Stimulated activated CD4-positive, alpha-beta T cell treated with anti-CD3 and anti-CD28 coated beads, Interleukin-12 subunit alpha, Interleukin-12 subunit beta, amount 100 ng/mL, for 24 hours (primary cell): ENCODE data around the gene BDNF.
"Not testable (repeated sequence)": the region's sequence is repeated elsewhere in the genome, so short reads cannot be mapped to it uniquely, and the experiment has no call there.

ENCODE experiments used
- DNase-seq, 2 experiments: peaks; one replicate each; pipeline ENCODE4 v3.0.0-alpha.2; 2020; ENCODE audit warnings: low read depth in 2 of 2

The BDNF gene

DNA sequence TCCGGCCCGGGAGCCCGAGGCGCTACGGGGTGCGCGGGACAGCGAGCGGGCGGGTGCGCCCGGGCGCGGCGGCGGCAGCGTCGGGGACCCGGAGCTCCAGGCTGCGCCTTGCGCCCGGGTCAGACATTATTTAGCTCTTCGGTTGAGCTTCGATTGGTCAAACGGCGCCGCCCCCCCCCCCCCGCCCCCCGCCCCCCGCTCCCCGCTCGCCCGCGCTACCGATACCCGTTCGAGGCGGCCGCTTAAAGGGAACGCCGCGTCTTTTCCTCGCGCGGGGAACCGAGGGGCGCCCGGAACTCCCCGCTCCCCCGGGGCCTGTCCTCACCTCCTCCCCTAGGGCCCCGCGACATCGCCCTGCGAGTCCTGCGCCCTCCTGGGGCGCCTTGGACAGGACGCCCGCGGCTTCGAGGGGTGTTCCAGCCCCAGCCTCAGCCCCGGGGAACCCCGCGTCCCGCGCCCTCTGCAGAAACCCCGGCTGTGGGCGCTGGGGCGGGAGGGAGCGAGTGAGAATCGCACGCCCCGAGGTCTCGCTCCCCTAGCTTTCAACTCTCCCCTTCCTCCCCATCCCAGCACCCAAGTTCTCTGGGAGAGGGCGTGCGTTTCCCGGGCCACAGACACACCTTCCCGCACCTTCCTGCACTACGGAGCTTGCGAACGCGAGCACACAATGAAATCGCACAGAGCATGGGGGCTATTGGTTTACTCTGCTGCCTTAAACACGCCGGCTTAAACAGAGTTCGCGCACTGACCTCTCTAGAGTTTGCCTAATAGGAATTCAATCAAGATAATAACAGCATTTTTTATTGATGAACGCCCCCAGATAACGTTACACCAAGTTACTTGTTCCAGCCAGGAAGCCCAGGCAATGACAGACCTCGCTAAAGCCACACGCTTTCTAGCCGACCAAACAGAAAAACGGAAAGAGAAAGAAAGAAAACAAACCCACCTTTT is at the start of gene BDNF:
BDNF (minus strand) TSS at position 105 of the 951 bp plus-strand sequence. CDS start 41,891 bp downstream, outside the sequence.
- DNase-seq = no peak

DNA sequence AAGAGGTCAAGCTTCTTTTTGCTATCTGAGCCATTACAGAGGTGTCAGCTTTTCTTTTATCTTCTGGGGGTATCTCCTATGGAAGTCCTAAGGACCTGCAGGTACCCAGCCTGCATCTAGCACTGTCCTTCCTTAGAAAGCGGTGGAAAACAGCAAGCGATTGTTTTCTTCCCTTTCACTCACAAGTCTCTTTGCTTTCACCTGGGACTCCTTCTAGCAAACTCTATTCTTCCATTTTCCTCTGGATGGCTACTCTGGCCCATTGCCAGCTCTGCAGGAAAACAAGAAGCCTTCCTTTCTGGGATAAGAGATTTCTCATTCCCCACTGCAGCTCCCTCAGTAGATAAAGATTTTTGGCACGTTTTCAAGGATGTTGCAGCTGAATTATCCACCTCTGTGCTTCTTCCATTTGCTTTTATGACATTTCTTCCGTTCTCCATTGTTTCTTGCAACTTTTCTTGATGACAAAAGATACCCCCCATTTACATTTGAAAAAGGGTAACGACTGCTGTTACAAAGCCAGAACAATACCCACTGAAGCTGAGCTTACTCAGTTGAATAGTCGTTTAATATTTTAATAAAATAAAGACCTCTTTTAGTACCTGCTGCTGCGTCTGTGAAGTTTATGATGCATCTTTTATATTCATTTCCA is 40.2 kb upstream of the BDNF start:
- DNase-seq = no peak

DNA sequence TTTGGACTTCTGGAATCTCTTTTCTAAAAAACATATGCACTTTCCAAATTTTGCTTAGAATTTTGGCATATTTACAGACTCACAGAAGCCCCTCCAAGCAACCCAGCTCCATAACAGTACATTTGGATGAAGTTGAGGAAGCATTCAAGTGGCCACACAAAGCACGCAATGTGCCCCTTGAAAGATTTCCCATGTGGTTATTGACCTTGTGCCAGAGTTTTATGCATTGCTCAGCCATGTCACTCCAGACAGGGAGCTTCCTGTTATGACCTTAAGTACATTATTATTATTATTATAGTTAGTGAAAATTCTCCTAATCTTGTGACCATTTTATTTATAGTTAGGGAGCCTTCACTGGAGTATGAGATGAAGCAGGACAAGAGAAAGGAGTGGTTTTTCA is 35.0 kb upstream of the BDNF start:
- no peak for DNase-seq

DNA sequence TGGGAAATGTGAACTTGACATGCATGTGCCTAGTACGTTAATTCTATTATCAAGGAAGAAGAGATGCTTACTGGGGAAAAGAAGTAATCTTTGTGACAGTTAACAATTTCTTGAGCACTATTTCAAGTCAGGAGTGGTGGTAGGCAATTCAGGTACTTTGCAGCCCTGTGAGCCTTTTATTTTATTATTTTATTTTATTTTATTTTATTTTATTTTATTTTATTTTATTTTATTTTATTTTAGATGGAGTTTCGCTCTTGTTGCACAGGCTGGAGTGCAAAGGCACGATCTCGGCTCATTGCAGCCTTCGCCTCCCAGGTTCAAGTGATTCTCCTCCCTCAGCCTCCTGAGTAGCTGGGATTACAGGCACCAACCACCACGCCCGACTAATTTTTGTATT is 31.5 kb upstream of the BDNF start:
- DNase-seq = not testable (repeated sequence)

DNA sequence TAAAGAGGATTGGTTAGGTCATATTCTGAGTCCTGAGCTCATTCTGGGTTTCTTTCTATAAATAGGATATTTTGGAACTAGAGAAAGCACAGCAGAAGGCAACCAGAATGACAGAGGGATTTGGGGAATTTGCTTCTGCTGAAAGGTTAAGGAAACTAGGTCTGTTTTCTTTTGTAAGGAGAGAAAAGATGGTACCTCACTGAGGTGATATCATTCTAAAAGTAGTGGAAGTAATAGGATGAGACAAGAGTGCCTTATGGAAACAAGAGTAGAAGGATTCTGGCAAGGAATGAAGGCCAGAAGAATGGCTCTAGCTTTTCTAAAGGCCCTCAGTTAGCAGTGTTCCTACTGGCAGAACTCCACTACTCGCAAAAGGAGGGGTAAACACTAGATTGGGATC is 26.7 kb upstream of the BDNF start:
- DNase-seq = no peak

DNA sequence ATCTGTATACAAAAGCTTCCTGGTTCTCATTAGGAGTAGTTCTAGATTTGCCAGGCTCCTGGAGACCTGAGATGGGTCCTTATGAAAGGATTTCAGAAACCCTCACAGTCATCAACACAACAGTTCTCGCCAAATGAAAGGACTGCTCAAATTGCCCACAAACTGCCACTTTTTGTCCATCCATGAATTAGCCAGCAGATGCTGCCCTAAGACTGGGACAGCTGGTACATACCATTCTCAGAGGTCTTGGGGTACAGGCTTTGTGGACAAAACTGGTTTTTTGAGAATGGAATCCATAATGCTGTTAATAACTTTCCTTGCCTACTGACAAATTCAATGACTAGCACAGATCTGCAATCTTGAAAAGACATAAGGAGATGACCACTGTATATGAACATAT is 23.4 kb upstream of the BDNF start:
- no peak for DNase-seq

DNA sequence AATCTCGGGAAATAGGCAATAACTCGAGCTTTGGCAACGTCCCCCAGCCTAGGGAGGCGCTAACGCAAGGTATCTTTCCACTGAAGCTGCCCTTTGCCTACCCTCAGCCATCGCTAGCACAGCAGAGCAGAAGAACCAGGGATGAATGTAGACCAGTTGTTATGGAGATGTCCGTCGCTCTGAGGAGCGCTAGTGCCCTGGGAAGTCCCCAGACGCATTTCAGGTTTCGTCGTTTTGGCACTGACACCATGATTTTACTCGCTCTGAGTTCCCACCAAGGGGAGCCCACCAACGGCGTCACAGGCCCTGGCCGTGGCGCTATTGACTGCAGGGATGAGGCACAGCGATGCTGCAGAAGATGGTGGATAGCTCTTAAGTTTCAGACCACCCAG is 22.7 kb upstream of the BDNF start:
- no peak for DNase-seq

DNA sequence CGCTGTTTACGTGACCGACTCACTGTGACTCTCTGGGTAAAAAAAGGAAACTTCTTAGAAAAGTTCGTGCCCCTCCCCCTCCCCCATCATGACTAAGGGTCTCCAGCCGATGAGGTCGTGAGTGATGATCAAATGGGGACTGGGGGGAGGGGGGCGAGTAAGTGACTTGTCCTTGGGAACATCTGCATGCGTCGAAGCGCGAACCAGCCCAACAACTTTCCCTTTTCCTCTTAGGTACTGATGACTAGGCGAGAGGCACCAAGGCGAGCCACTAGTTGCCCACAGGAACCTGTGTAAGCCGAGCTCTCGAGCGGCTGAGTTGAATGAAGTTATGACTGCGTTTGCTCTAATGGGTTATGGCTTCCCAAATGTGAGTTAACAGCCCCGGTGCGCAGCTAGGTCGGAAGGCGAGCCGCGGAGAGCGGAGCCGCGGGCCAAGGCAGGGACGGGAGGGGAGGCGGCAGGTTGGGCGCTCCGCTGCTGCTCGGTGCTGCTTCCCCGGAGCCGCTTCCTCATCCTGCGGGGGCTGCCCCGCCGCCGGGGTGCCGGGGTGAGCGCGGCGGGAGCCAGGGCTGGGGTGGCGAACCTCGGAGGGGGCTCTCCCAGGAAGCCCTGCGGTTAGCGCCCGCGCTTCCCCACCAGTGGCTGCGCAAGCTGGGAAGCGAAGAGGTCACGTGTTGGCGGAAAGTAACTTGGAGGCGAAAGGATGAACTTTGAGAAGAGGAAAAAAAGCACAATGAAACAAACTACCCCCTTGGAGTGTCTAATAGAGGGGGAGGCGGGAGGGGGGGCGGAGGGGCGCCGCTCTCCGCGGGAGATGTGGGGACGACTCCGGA is 22.1 kb upstream of the BDNF start:
- DNase-seq = no peak

DNA sequence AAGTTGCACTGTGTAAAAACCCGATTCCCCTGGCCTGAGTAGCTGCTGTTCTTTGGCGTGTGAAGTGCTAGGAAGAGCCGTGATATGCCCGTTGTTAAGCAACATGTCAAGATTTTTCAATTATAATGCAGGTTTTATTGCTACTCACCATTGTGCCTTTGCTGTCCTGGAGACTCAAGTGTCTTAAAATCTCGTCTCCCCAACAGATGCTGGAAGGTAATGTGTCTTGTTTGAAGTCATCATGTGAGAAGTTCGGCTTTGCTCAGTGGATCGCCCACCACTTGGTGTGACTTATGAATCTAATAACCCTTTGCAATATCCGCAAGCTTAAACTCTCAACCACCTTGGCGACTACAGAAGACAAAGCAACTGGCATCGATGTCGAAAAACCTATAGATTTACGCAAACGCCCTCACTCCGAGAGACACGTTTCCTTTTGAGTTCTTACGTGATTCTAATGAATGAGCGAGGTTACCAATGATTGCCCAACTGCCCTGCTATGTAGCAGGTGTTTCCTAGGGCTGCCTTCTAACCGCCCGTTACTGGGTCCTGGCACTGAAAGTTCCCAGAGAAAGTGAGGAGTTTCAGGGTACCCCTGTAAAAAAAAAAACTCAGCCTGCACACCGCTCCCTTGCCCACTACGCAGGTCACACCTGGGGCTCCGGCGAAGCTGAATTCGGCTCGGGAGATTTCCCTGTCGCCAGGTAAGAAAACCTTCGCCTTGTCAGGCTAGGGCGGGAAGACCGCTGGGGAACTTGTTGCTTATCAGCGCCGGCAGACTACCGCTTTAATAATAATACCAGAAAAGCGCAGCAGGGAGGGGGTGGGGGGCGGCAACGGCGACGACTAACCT is 21.2 kb upstream of the BDNF start:
- DNase-seq = no peak

DNA sequence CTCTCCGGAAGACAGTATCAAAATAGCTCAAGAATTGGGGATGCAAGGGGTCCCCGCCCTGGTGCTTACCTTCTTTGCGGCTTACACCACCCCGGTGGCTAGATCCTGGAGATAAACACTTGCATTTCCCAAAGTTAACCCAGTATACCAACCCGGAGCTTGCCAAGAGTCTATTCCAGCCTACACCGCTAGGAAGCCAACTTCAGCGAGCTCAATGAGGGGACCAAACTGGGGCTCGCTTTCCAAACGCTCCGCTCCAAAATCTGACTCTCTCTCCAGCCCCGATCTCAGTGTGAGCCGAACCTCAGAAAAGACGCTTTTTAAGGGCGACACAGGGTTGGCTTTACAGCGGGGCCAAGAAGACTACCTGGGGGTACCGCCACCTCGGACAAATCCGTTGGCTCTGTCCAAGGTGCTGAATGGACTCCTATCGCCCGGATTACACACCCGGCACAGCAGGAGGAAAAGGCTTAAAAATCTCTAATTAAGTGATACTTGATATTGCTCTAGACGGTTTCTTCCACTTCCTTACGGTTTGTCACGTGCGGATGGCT is 20.1 kb upstream of the BDNF start:
- DNase-seq = no peak

DNA sequence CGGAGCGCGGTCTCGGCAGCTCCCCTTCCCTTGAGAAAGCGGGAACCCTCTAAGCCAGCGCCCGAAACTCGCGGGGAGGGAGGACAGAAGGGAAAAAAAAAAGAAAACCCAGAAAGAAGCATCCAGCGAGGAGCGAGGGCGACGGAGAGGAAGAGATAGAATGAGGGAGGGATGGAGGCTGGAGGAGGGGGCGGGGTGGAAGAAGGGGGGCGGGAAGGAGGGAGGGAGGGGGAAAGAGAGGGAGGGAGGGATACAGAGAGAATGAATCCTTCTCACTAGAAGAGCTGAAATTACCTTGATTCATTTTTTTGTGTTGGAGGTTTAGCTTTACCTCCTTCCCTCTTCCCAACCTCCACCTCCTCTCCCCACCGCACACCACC is 19.3 kb upstream of the BDNF start:
- DNase-seq = no peak

DNA sequence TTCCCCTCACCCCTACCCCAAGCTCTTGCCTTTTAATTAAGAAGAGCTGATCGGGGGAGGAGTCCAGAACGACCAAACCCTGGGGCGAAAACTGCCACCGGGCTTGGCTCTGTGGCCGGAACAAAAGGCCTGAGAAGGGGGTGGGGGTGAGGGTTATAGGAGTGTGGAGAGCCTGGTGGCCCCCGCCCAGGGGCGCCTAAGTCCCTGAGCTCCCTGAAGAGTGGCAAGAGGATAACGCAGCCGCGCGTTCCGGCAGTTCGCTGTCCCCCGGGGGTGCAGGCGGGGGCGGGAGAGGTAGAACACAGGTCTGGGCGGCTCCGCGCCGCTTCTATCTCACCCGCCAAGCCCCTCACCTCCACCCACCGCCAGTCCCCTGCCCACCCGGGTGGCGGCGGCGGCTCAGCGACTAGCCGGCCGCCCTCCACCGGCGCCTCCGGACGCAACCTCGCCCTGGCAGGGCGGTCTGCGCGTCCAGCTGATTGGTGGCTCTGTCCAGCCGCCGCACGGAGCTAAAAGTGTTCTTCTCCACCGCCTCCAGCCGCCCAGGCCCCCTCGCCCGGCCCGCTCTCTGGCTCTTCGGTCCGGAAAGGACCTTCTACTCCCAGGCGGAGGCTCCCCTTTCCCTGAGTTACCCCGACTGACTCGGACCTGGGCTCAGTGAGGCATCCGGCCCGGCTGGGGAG is 18.7 kb upstream of the BDNF start:
- no peak for DNase-seq

DNA sequence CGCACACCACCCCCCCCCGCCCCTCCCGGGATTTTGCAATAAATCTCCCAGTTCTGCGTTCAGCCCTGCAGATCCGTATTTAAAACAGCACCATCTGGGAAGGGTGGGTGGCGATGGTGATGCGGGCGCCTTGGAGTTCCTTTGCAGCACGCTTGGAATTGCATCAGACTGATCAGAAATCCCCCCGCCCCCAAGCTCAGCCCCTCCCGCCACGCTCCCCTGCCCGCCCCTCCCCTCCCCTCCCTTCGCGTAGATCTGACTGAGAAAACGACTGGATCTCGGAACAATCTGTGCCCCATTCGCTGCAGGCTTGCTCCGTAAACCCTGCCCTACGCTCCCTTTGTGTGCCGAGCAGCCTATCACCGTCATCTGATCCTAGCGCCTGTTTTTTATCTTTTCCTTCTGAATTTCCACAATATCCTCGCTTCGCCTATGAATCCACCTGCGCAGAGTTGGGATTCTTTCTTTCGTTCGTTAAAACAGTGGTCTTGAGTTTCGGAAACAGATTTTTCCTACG is 18.1 kb upstream of the BDNF start:
- DNase-seq = no peak

DNA sequence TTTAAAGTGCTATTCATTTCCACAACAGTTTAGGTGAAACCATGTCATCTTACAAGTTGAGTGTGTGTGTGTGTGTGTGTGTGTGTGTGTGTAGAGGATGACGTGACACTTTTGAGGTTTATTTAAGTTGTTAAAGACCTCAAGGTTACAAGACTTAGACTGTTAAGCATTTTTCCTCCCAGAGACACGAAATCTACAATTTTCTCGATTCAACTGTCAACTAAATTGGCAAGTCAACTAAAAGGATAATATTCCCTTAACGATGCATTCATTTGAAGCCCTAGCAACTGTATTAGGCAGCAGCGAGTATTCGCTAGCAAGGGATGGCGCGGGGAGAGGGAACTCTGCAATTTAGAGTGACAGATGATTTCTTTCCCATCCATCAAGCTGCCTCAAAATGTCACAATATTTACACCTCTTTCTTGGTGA is 17.6 kb upstream of the BDNF start:
- DNase-seq = no peak

DNA sequence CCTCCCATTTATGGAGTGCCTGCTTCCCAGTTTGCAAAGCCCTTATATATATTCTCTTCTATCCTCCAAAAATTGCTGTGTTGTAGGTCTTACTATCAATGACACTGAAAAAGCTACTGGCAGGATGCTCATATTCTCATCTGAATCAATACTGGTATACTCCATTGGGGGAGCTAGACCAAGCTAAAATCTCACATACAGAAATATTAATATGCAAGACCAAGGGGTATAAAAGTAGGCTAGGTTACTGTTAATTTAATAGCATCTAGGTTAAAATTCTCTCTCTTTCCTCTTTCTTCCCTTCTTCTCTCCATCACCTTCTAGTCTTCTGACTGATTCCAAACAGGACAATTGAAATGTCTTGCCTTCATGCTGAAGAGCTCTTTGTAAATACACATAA is 17.1 kb upstream of the BDNF start:
- DNase-seq = no peak

DNA sequence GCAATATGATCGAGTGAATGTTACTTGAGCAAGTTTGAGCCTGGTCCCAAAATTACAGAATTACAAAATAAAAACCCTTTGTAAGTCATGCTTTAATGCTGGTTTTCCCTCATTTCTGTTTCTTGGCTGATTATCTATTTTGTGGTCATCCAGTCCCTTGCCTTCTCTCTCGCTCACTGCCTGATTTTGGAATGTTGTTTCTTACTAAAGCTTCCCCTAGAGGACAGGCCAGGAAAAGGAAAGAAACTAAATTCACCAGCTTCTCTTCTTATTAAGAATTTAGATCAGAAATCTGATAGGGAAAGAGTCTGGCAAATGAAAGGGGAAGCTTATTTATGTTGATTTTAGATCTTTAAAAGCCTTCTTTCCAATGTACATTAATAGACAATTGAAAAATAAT is 16.6 kb upstream of the BDNF start:
- no peak for DNase-seq

DNA sequence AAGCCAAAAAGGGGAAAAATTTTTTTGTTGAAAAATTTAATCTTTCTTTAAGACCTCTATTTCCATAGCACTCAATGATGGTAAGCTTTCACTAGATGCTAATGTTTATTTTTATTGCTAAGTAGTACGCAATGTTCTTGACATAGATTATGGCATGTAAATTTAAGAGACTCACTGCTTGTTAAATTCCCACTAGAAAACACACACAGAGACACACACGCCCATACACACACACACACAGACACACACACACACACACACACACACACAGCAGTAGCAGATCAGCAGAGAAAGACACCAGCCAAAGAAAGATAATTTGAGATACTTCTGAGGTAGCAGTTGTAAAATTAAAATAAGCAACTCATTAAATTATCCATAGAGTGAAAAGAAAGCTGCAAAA is 16.0 kb upstream of the BDNF start:
- DNase-seq = no peak

DNA sequence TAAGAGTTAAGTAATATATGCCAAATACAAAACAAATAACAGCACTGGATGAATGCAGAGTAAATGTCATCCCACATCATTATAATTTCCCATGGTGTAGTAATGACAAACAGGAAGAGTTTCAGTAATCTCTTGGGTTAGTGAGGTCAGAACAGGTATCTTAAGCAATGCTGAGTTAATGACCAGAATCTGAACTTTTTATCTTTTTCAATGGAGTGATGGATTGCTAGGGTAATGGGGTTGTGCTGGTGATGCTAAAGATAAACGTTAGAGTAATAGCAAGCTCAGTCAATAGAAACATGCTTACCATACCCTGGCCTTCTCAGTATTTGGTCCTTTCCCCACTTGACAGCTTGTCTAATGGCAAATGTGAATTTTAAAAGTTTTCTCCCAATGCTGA is 11.5 kb upstream of the BDNF start:
- no peak for DNase-seq

DNA sequence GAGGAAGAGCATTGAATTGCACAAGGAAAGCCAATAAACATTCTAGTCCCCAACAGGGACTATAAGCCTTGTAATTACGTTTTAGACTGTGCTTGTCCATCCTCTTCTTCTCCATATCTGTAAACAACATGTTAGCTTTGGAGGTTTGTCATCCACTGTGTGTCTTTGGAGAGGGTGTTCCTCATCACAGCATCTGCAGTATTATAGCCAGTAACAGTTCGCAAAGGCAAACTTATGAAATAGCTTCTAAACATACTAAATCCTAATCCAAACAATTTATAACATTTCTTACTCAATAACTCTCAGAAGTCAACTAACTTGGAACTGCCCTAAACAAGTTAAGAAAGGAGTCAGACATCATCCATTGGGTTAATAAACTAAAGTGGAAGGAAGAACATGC is 10.3 kb upstream of the BDNF start:
- no peak for DNase-seq

DNA sequence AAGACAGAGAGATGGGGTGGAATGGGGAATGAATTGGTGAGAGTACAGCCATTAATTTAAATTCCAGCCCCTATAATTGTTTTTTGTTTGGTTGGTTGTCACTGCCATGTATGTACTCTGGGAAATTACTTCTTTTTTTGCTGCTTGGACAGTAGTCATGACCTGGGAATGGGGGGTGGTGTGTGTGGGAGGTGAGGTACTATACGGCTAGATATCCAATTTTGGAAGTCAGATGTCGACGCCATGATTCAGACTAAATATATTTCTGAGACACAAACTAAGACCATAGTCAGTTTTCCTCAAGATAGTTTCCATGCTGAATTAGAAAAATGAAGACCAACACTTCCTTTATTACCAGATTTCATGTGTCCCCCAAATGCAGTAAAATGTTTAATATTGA is 7.4 kb upstream of the BDNF start:
- no peak for DNase-seq
